Astrocyte (in vitro differentiated cells and primary cell): ENCODE results near the gene ALOXE3.
A peak's percentile ranks its signal among the peaks of the same experiment; 100 is the strongest.

Experiments used
- CTCF ChIP-seq: IDR thresholded peaks from 2 replicates; pipeline ENCODE4 v1.5.1; 2011; ENCODE audit warnings: low read depth, mild to moderate bottlenecking, inconsistent platforms, low read length, moderate library complexity; ENCODE audit not compliant: insufficient read depth
- EZH2 ChIP-seq: IDR thresholded peaks from 2 replicates; pipeline ENCODE4 v1.6.1; 2012; ENCODE audit warnings: mild to moderate bottlenecking, low read length, inconsistent platforms; ENCODE audit not compliant: insufficient read depth

GRCh38 chr17:8138672-8139371, 20.5 kb upstream of the ALOXE3 start:
- TF ChIP-seq CTCF (peak; percentile 91), EZH2 (no peak)
